ENCODE results near the gene TYW3. TPM values are rescaled to one million over a fixed set of nuclear protein-coding genes. Genes with fewer than 3 reads are reported as not detected.

Gene TYW3, protein sequence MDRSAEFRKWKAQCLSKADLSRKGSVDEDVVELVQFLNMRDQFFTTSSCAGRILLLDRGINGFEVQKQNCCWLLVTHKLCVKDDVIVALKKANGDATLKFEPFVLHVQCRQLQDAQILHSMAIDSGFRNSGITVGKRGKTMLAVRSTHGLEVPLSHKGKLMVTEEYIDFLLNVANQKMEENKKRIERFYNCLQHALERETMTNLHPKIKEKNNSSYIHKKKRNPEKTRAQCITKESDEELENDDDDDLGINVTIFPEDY
- 14.8 TPM for total RNA-seq (ENCODE audit: unreplicated experiment)
- long read RNA-seq, transcript TYW3-201 (6 exons, 3,430 nt) = major isoform, 7 of 10 reads
- long read RNA-seq, partial matches to known transcripts = 3 of 10 reads
- long read RNA-seq, other reads (novel, unspliced or antisense) = 0 of 10 reads

DNA sequence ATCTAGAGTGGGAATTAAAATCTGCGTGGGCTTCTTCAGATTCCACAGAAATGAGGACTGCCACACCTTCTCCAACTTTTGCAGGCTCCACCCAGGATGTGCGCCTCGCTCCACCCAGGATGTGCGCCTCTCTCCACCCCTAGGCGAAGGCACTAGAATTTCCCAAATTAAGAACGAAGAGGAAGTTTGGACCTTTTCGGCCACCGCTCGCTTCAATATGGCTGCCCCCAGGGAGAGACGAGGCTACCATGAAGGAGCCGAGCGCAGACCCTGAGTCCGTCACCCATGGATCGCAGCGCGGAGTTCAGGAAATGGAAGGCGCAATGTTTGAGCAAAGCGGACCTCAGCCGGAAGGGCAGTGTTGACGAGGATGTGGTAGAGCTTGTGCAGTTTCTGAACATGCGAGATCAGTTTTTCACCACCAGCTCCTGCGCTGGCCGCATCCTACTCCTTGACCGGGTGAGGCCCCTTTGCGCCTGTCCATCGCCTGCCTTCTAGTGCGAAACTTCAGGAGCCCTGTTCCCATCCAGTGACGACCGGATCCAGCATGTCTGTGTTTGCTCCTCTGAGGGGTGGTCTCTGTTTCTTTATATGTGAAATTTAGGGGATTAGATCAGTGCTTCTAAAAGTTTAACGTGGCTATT, at the start of gene TYW3, which contains the start of gene CRYZ:
TSS of gene TYW3 (plus strand) at position 193 of the 644 bp plus-strand sequence. CDS start at position 286, 93 bp downstream.
TSS of gene CRYZ (minus strand) at position 91 of the 644 bp plus-strand sequence. CDS start 8,229 bp downstream, outside the sequence.
- Mint-ChIP-seq H3K4me3 (ENCODE audit: unreplicated experiment) (peak within 1 kb of the TSS; percentile 99), H3K27me3 (ENCODE audit: unreplicated experiment) (no peaks in the 10 kb centered on the region), H3K4me1 (ENCODE audit: unreplicated experiment) (peaks cover 15% of the 10 kb centered on the region), H3K27ac (ENCODE audit: unreplicated experiment) (peak within 1 kb of the TSS; percentile 97), H3K9me3 (ENCODE audit: unreplicated experiment) (no peaks in the 10 kb centered on the region), H3K36me3 (ENCODE audit: low read depth, unreplicated experiment) (peaks cover 17% of the 10 kb centered on the region)
- TF ChIP-seq, protein P1, sequence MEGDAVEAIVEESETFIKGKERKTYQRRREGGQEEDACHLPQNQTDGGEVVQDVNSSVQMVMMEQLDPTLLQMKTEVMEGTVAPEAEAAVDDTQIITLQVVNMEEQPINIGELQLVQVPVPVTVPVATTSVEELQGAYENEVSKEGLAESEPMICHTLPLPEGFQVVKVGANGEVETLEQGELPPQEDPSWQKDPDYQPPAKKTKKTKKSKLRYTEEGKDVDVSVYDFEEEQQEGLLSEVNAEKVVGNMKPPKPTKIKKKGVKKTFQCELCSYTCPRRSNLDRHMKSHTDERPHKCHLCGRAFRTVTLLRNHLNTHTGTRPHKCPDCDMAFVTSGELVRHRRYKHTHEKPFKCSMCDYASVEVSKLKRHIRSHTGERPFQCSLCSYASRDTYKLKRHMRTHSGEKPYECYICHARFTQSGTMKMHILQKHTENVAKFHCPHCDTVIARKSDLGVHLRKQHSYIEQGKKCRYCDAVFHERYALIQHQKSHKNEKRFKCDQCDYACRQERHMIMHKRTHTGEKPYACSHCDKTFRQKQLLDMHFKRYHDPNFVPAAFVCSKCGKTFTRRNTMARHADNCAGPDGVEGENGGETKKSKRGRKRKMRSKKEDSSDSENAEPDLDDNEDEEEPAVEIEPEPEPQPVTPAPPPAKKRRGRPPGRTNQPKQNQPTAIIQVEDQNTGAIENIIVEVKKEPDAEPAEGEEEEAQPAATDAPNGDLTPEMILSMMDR (IDR thresholded peaks at IDR 0.05; ENCODE audit: unreplicated experiment) = no peak
- peak; percentile 82 for DNase-seq (ENCODE audit: low spot score)

DNA sequence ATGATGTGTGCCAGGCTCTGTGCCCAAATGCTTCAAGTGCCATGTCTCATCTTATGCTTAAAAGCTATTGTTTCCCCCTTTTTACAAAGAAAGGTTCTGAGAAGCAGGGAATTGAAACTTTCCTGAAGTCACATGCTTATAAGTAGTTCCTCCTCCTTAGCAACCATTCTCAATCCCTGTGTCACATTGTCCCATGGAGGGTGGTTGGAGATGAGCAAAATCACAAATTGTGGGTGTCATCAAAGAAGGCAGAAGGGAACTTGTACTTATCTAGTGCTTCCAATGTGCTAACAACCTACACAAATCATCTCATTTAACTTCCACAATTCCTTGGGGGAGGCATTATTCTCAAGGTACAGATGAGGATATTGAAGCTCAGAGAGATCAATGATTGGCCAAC, 49.3 kb upstream of the TYW3 start:
- H3K36me3 Mint-ChIP-seq (ENCODE audit: low read depth, unreplicated experiment) = no peaks in the 10 kb centered on the region
- H3K4me1 Mint-ChIP-seq (ENCODE audit: unreplicated experiment) = no peaks in the 10 kb centered on the region
- TF ChIP-seq, protein P1 (IDR thresholded peaks at IDR 0.05; ENCODE audit: unreplicated experiment) = no peak
- DNase-seq (ENCODE audit: low spot score) = no peak
- no peak overlapping the region for H3K27ac Mint-ChIP-seq (ENCODE audit: unreplicated experiment)
- no peak overlapping the region for H3K4me3 Mint-ChIP-seq (ENCODE audit: unreplicated experiment)
- no peaks in the 10 kb centered on the region for H3K27me3 Mint-ChIP-seq (ENCODE audit: unreplicated experiment)
- no peaks in the 10 kb centered on the region for H3K9me3 Mint-ChIP-seq (ENCODE audit: unreplicated experiment)

DNA sequence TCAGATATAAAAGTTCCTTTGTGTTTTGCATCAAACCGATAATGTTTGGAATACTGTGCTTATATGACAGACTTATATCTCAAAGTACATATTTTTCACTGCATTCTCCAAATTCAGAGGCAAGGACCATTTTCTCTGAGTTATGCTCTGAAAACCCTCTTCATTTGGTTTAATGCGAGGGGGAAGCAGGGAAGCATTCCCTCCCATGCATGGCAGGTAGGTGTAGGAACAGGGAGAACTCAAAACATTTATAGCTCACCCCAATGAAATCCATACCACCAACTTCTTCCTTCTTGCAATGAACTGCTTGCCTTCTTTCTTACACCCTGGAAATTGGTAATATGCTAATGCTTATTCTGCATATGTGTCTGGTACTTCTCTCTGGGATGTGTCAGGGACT, 48.7 kb upstream of the TYW3 start:
- no peak overlapping the region for H3K27ac Mint-ChIP-seq (ENCODE audit: unreplicated experiment)
- no peaks in the 10 kb centered on the region for H3K4me1 Mint-ChIP-seq (ENCODE audit: unreplicated experiment)
- no peak for DNase-seq (ENCODE audit: low spot score)
- H3K9me3 Mint-ChIP-seq (ENCODE audit: unreplicated experiment) = no peaks in the 10 kb centered on the region
- no peaks in the 10 kb centered on the region for H3K27me3 Mint-ChIP-seq (ENCODE audit: unreplicated experiment)
- no peak overlapping the region for H3K4me3 Mint-ChIP-seq (ENCODE audit: unreplicated experiment)
- H3K36me3 Mint-ChIP-seq (ENCODE audit: low read depth, unreplicated experiment) = no peaks in the 10 kb centered on the region
- TF ChIP-seq, protein P1 (IDR thresholded peaks at IDR 0.05; ENCODE audit: unreplicated experiment) = no peak

DNA sequence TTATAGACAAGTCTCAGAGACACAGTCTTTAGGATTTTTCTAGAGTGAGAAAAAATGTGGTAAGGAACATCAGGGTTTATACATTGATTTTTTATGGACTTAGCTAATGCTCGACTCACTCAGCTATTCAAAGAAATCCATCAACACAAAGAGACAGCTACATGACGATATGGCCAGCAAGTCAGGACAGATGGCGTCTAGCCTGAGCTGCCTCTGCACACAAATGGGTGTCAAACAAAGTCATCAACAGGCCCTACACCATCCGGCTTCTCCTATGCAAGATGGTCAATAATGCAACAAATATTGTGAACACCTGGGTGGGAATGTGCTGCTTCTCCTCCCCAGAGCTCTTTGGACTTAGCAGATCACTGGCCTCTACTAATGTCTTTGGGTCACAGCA, 46.0 kb upstream of the TYW3 start:
- TF ChIP-seq, protein P1 (IDR thresholded peaks at IDR 0.05; ENCODE audit: unreplicated experiment) = no peak
- no peaks in the 10 kb centered on the region for H3K36me3 Mint-ChIP-seq (ENCODE audit: low read depth, unreplicated experiment)
- no peak for DNase-seq (ENCODE audit: low spot score)
- peaks cover 6% of the 10 kb centered on the region for H3K4me1 Mint-ChIP-seq (ENCODE audit: unreplicated experiment)
- no peak overlapping the region for H3K4me3 Mint-ChIP-seq (ENCODE audit: unreplicated experiment)
- no peaks in the 10 kb centered on the region for H3K27me3 Mint-ChIP-seq (ENCODE audit: unreplicated experiment)
- H3K27ac Mint-ChIP-seq (ENCODE audit: unreplicated experiment) = no peak overlapping the region
- H3K9me3 Mint-ChIP-seq (ENCODE audit: unreplicated experiment) = no peaks in the 10 kb centered on the region
